KOPT-K1 (cell line): ENCODE results near the gene SFXN4.

Experiments used
- H3K27ac ChIP-seq: fragments of 200-600 bp; sonication (generic); 2 replicates; pipeline ENCODE4 v1.5.1; 2016; ENCODE audit warnings: antibody characterized with exemption, mild to moderate bottlenecking, low read depth, low read length; ENCODE audit not compliant: poor library complexity, severe bottlenecking
- H3K36me3 ChIP-seq: fragments of 200-600 bp; sonication (generic); 2 replicates; pipeline ENCODE4 v1.5.1; 2017; ENCODE audit warnings: antibody characterized with exemption, mild to moderate bottlenecking, low read length, moderate library complexity; ENCODE audit not compliant: insufficient read depth
- H3K9me3 ChIP-seq: fragments of 200-600 bp; sonication (generic); 2 replicates; pipeline ENCODE4 v1.5.1; 2017; ENCODE audit warnings: antibody characterized with exemption, low read length, mild to moderate bottlenecking; ENCODE audit not compliant: insufficient read depth, poor library complexity, severe bottlenecking

SFXN4 gene

GRCh38 chr10:119165171-119166117, at the start of gene SFXN4:
TSS of gene SFXN4 (minus strand) at chr10:119165714. CDS start at chr10:119165647, 67 bp downstream.
- no peaks in the 10 kb centered on the region for H3K9me3 ChIP-seq
- peaks cover 77% of the 10 kb centered on the region for H3K36me3 ChIP-seq
- H3K27ac ChIP-seq: peak within 1 kb of the TSS; percentile 87

- H3K36me3 ChIP-seq: no peaks in the 10 kb centered on the region
- no peaks in the 10 kb centered on the region for H3K9me3 ChIP-seq
- H3K27ac ChIP-seq: peak overlapping the region; percentile 92
Observed at GRCh38 chr10:119211625-119212441, 46.3 kb upstream of the SFXN4 start.

GRCh38 chr10:119211176-119211575, 45.7 kb upstream of the SFXN4 start:
- Histone ChIP-seq H3K9me3 (no peaks in the 10 kb centered on the region), H3K27ac (peak overlapping the region; percentile 92), H3K36me3 (no peaks in the 10 kb centered on the region)

GRCh38 chr10:119210633-119211032, 45.1 kb upstream of the SFXN4 start:
- peak overlapping the region; percentile 92 for H3K27ac ChIP-seq
- no peaks in the 10 kb centered on the region for H3K36me3 ChIP-seq
- H3K9me3 ChIP-seq: no peaks in the 10 kb centered on the region

- H3K27ac ChIP-seq: peak overlapping the region; percentile 92
- no peaks in the 10 kb centered on the region for H3K36me3 ChIP-seq
- no peaks in the 10 kb centered on the region for H3K9me3 ChIP-seq
Observed at GRCh38 chr10:119209736-119210355, 44.3 kb upstream of the SFXN4 start.

- no peaks in the 10 kb centered on the region for H3K36me3 ChIP-seq
- H3K9me3 ChIP-seq: no peaks in the 10 kb centered on the region
- H3K27ac ChIP-seq: peak overlapping the region; percentile 92
Observed at GRCh38 chr10:119209035-119209735, 43.7 kb upstream of the SFXN4 start.

GRCh38 chr10:119208553-119208940, 43.0 kb upstream of the SFXN4 start:
- H3K27ac ChIP-seq: peak overlapping the region; percentile 92
- no peaks in the 10 kb centered on the region for H3K9me3 ChIP-seq
- H3K36me3 ChIP-seq: no peaks in the 10 kb centered on the region

GRCh38 chr10:119207713-119208552, 42.4 kb upstream of the SFXN4 start:
- Histone ChIP-seq H3K36me3 (no peaks in the 10 kb centered on the region), H3K9me3 (no peaks in the 10 kb centered on the region), H3K27ac (peak overlapping the region; percentile 92)

- Histone ChIP-seq H3K36me3 (no peaks in the 10 kb centered on the region), H3K27ac (peak within 1 kb of the TSS; percentile 92), H3K9me3 (no peaks in the 10 kb centered on the region)
Observed at GRCh38 chr10:119207366-119207666, 41.8 kb upstream of the SFXN4 start, which contains the start of gene GRK5. TSS of gene GRK5 (plus strand) at chr10:119207571. CDS start at chr10:119207918, 347 bp downstream.

GRCh38 chr10:119206603-119207365, 41.3 kb upstream of the SFXN4 start:
- H3K27ac ChIP-seq: peak overlapping the region; percentile 92
- H3K36me3 ChIP-seq: no peaks in the 10 kb centered on the region
- H3K9me3 ChIP-seq: no peaks in the 10 kb centered on the region

- no peaks in the 10 kb centered on the region for H3K36me3 ChIP-seq
- H3K9me3 ChIP-seq: no peaks in the 10 kb centered on the region
- H3K27ac ChIP-seq: peak overlapping the region; percentile 92
Observed at GRCh38 chr10:119205894-119206602, 40.5 kb upstream of the SFXN4 start.

- Histone ChIP-seq H3K9me3 (no peaks in the 10 kb centered on the region), H3K27ac (no peak overlapping the region), H3K36me3 (no peaks in the 10 kb centered on the region)
Observed at GRCh38 chr10:119203006-119203405, 37.5 kb upstream of the SFXN4 start.

- Histone ChIP-seq H3K36me3 (no peaks in the 10 kb centered on the region), H3K27ac (no peak overlapping the region), H3K9me3 (no peaks in the 10 kb centered on the region)
Observed at GRCh38 chr10:119201233-119201632, 35.7 kb upstream of the SFXN4 start.
